H1 (cell line): ENCODE data around the gene ZXDC. TPM values are rescaled to one million over a fixed set of nuclear protein-coding genes. Genes with fewer than 3 reads are reported as not detected.
A peak's percentile ranks its signal among the peaks of the same experiment; 100 is the strongest.

Experiments used
- CTCF ChIA-PET: fragments of 300-600 bp; sonication (Branson Sonifier 250); formaldehyde crosslinking; loops from one replicate; lab custom pipeline; 2021; ENCODE audit not compliant: partially characterized antibody; lab: Charles Lee
- POLR2A ChIA-PET: fragments of 300-600 bp; sonication (Branson Sonifier 250); formaldehyde crosslinking; loops from one replicate; lab custom pipeline; 2021; ENCODE audit warnings: inconsistent platforms; ENCODE audit not compliant: partially characterized antibody; lab: Charles Lee
- DNase-seq, 2 experiments: peaks; one replicate each; pipeline versions ENCODE4 v3.0.0 to v3.0.0-alpha.2; 2010 to 2022; ENCODE audit warnings: low spot score in 2 of 2, low read depth in 1 of 2, mixed read lengths in 1 of 2
- FAIRE-seq: peaks from 2 replicates; lab custom pipeline; 2011; peaks lifted over from hg19 to GRCh38; lab: Jason Lieb, UNC
- H2AFZ ChIP-seq: 2 replicates; pipeline ENCODE4 v1.8.1; 2012; ENCODE audit warnings: low read length, inconsistent platforms
- H2AK5ac ChIP-seq: 2 replicates; pipeline ENCODE4 v1.6.1; 2013; ENCODE audit warnings: low read depth, low read length
- H2BK120ac ChIP-seq: replicated peaks from 2 replicates; pipeline ENCODE3; 2013; ENCODE audit warnings: low read depth, low read length, inconsistent platforms
- H2BK12ac ChIP-seq: 2 replicates; pipeline ENCODE4 v1.6.1; 2013; ENCODE audit warnings: low read depth, low read length
- H2BK15ac ChIP-seq: 2 replicates; pipeline ENCODE4 v1.6.1; 2013; ENCODE audit warnings: low read length
- H2BK20ac ChIP-seq: 2 replicates; pipeline ENCODE4 v1.6.1; 2013; ENCODE audit warnings: low read length
- H2BK5ac ChIP-seq: 2 replicates; pipeline ENCODE4 v1.6.1; 2013; ENCODE audit warnings: low read depth, low read length
- H3K14ac ChIP-seq: 2 replicates; pipeline ENCODE4 v1.6.1; 2013; ENCODE audit warnings: inconsistent platforms; ENCODE audit not compliant: insufficient read length
- H3K18ac ChIP-seq: 2 replicates; pipeline ENCODE4 v1.6.1; 2013; ENCODE audit warnings: low read length; ENCODE audit errors: extremely low read depth
- H3K23ac ChIP-seq: 2 replicates; pipeline ENCODE4 v1.6.1; 2013; ENCODE audit warnings: inconsistent platforms; ENCODE audit not compliant: insufficient read length
- H3K23me2 ChIP-seq: 2 replicates; pipeline ENCODE4 v1.6.1; 2013; ENCODE audit warnings: low read depth, low read length
- H3K27ac ChIP-seq: 2 replicates; pipeline ENCODE4 v1.6.1; 2011; ENCODE audit warnings: low read depth, low read length, inconsistent platforms
- H3K27me3 ChIP-seq, 4 experiments: replicated peaks in 1 of 4; 1 replicate in 1 of 4; 2 replicates in 3 of 4; pipeline versions ENCODE4 v1.6.1 to v1.8.1; 2011 to 2013; ENCODE audit warnings: low read length in 3 of 4, mild to moderate bottlenecking in 3 of 4, inconsistent platforms in 2 of 4, mixed read lengths in 2 of 4, moderate library complexity in 1 of 4; ENCODE audit not compliant: control insufficient read depth in 3 of 4, insufficient read depth in 3 of 4; ENCODE audit errors: extremely low read depth in 1 of 4
- H3K36me3 ChIP-seq, 4 experiments: 2 replicates each; pipeline versions ENCODE4 v1.6.1 to v1.8.1; 2011 to 2013; ENCODE audit warnings: mild to moderate bottlenecking in 4 of 4, low read length in 3 of 4, moderate library complexity in 2 of 4, control low read depth in 1 of 4, inconsistent platforms in 1 of 4; ENCODE audit not compliant: insufficient read depth in 4 of 4, control insufficient read depth in 2 of 4
- H3K4ac ChIP-seq: replicated peaks from 2 replicates; pipeline ENCODE3; 2013; ENCODE audit warnings: low read length, low read depth, mixed read lengths, inconsistent platforms; ENCODE audit not compliant: insufficient read length
- H3K4me1 ChIP-seq, 4 experiments: replicated peaks in 1 of 4; 1 replicate in 1 of 4; 2 replicates in 3 of 4; pipeline versions ENCODE4 v1.6.1 to v1.8.1; 2011 to 2013; ENCODE audit warnings: low read length in 3 of 4, inconsistent platforms in 2 of 4, mixed read lengths in 1 of 4; ENCODE audit not compliant: insufficient read depth in 4 of 4, control insufficient read depth in 3 of 4
- H3K4me2 ChIP-seq, 2 experiments: 2 replicates each; pipeline versions ENCODE4 v1.6.1 to v1.8.1; 2011 to 2013; ENCODE audit warnings: low read depth in 2 of 2, low read length in 2 of 2, control low read depth in 1 of 2, inconsistent platforms in 1 of 2, mild to moderate bottlenecking in 1 of 2; ENCODE audit not compliant: insufficient read depth in 1 of 2
- H3K4me3 ChIP-seq, 4 experiments: fragments of 200-600, 300-600 bp in 1 of 4; sonication (generic), shearing (Covaris generic), sonication (Bioruptor Twin) in 1 of 4; 2 replicates each; pipeline versions ENCODE4 v1.5.1 to v1.8.1; 2011 to 2016; ENCODE audit warnings: low read length in 4 of 4, low read depth in 3 of 4, control low read depth in 2 of 4, inconsistent platforms in 2 of 4, mild to moderate bottlenecking in 2 of 4, mixed read lengths in 1 of 4, moderate library complexity in 1 of 4; ENCODE audit not compliant: insufficient read depth in 2 of 4; ENCODE audit errors: extremely low read depth in 1 of 4
- H3K56ac ChIP-seq: replicated peaks from 2 replicates; pipeline ENCODE3; 2013; ENCODE audit warnings: low read depth, mild to moderate bottlenecking, mixed read lengths, low read length, inconsistent platforms; ENCODE audit not compliant: insufficient read length
- H3K79me1 ChIP-seq: 2 replicates; pipeline ENCODE4 v1.6.1; 2013; ENCODE audit warnings: low read depth, low read length, control low read depth
- H3K79me2 ChIP-seq, 2 experiments: 2 replicates each; pipeline versions ENCODE4 v1.6.1 to v1.8.1; 2012 to 2013; ENCODE audit warnings: low read length in 2 of 2, mild to moderate bottlenecking in 2 of 2, inconsistent platforms in 1 of 2; ENCODE audit not compliant: insufficient read depth in 2 of 2, control insufficient read depth in 1 of 2
- H3K9ac ChIP-seq, 4 experiments: replicated peaks in 1 of 4; 1 replicate in 1 of 4; 2 replicates in 3 of 4; pipeline versions ENCODE4 v1.6.1 to v1.8.1; 2011 to 2013; ENCODE audit warnings: low read depth in 3 of 4, low read length in 3 of 4, control low read depth in 2 of 4, mild to moderate bottlenecking in 2 of 4, moderate library complexity in 2 of 4, inconsistent platforms in 1 of 4; ENCODE audit errors: extremely low read depth in 1 of 4
- H3K9me3 ChIP-seq, 2 experiments: 2 replicates each; pipeline versions ENCODE4 v1.6.1 to v1.8.1; 2012 to 2013; ENCODE audit warnings: mild to moderate bottlenecking in 2 of 2, moderate library complexity in 2 of 2, control low read depth in 1 of 2, inconsistent platforms in 1 of 2, low read depth in 1 of 2, low read length in 1 of 2, mixed read lengths in 1 of 2; ENCODE audit not compliant: insufficient read depth in 2 of 2
- H4K20me1 ChIP-seq, 2 experiments: replicated peaks in 1 of 2; 2 replicates each; pipeline versions ENCODE3 to v1.8.1; 2011 to 2013; ENCODE audit warnings: inconsistent platforms in 2 of 2, low read length in 2 of 2, mild to moderate bottlenecking in 1 of 2; ENCODE audit not compliant: insufficient read depth in 2 of 2, control insufficient read depth in 1 of 2
- H4K5ac ChIP-seq: 2 replicates; pipeline ENCODE4 v1.6.1; 2013; ENCODE audit warnings: low read length, low read depth, mixed read lengths, inconsistent platforms; ENCODE audit not compliant: insufficient read length
- H4K8ac ChIP-seq: 2 replicates; pipeline ENCODE4 v1.8.0; 2013; ENCODE audit warnings: mild to moderate bottlenecking, moderate library complexity, low read length, inconsistent platforms; ENCODE audit not compliant: insufficient read depth; ENCODE audit errors: extremely low read depth
- H4K91ac ChIP-seq: replicated peaks from 2 replicates; pipeline ENCODE3; 2013; ENCODE audit warnings: low read length, mixed read lengths, inconsistent platforms; ENCODE audit not compliant: insufficient read length
- CHD1 ChIP-seq: IDR thresholded peaks from 2 replicates; pipeline ENCODE4 v1.6.1; 2012; ENCODE audit warnings: low read depth, low read length, improper control_type of control experiment
- CREB1 ChIP-seq: IDR thresholded peaks from 2 replicates; pipeline ENCODE4 v1.6.1; 2012; ENCODE audit warnings: inconsistent platforms
- FOSL1 ChIP-seq: IDR thresholded peaks from 2 replicates; pipeline ENCODE4 v1.6.1; 2011; ENCODE audit warnings: mild to moderate bottlenecking, low read depth, low read length, moderate library complexity; ENCODE audit not compliant: insufficient read depth
- JUN ChIP-seq: IDR thresholded peaks from 2 replicates; pipeline ENCODE4 v1.6.1; 2011; ENCODE audit warnings: low read depth, mild to moderate bottlenecking, improper control_type of control experiment, low read length
- KDM4A ChIP-seq: IDR thresholded peaks from one replicate; pipeline ENCODE4 v1.7.1; 2012; ENCODE audit warnings: low read depth, mild to moderate bottlenecking, moderate library complexity, low read length, inconsistent platforms; ENCODE audit not compliant: severe bottlenecking
- SIRT6 ChIP-seq: IDR thresholded peaks from one replicate; pipeline ENCODE4 v1.7.1; 2012; ENCODE audit warnings: low read length, inconsistent platforms
- TAF1 ChIP-seq: IDR thresholded peaks from 2 replicates; pipeline ENCODE4 v1.6.1; 2011; ENCODE audit warnings: mild to moderate bottlenecking, low read depth, low read length
- TBP ChIP-seq: IDR thresholded peaks from 2 replicates; pipeline ENCODE4 v1.6.1; 2011; ENCODE audit warnings: low read depth, low read length, improper control_type of control experiment
- WGBS, 2 experiments: shearing (Covaris generic) in 1 of 2; methylation state at CpG; one replicate each; pipeline versions ENCODE4 v1.1.6 to v1.1.7; 2013 to 2015; ENCODE audit warnings: low lambda C conversion rate in 2 of 2, mixed read lengths in 2 of 2, inconsistent platforms in 1 of 2, low coverage in 1 of 2, missing lambda C conversion rate in 1 of 2; ENCODE audit not compliant: insufficient replicate concordance in 2 of 2, insufficient coverage in 1 of 2, insufficient read length in 1 of 2; ENCODE audit errors: extremely low coverage in 1 of 2, missing lambda C conversion rate in 1 of 2; 5-methylcytosine and 5-hydroxymethylcytosine counted together
- polyA plus RNA-seq, 7 experiments: library from polyadenylated mRNA; depleted of rRNA in 3 of 7; stranded (reverse) in 5 of 7; unstranded in 2 of 7; fragments of >200 nt in 5 of 7; fragments of 200-250 nt in 2 of 7; gene quantifications; 1 replicate in 5 of 7; 2 replicates in 1 of 7; 4 replicates in 1 of 7; pipeline versions ENCODE4 v1.2.1 to v1.2.3, GENCODE V29; 2011 to 2013; ENCODE audit warnings: missing spikeins in 2 of 7, mixed read lengths in 2 of 7
- total RNA-seq: library from RNA; stranded (reverse); fragmentation: NEBNext Ultra II Directional; extraction: Animal tissue kit (Norgen Biotek cat#: 25700); gene quantifications from 2 replicates; pipeline ENCODE4 v1.2.1, GENCODE V29; 2021
- TF ChIP-seq, protein P1 (sequence below): IDR thresholded peaks from 2 replicates; pipeline ENCODE4 v1.6.1; 2012; ENCODE audit warnings: inconsistent platforms
- TF ChIP-seq, protein P2 (sequence below): IDR thresholded peaks from 2 replicates; pipeline ENCODE4 v1.6.1; 2011; ENCODE audit warnings: low read depth, mild to moderate bottlenecking, low read length; ENCODE audit not compliant: insufficient read depth

Gene ZXDC
- total and polyA plus RNA-seq, 2 of the 8 experiments (the other 6 are each of a cell fraction or from before 2014, with no cell fraction given) = 12.7 to 24.3 TPM

DNA sequence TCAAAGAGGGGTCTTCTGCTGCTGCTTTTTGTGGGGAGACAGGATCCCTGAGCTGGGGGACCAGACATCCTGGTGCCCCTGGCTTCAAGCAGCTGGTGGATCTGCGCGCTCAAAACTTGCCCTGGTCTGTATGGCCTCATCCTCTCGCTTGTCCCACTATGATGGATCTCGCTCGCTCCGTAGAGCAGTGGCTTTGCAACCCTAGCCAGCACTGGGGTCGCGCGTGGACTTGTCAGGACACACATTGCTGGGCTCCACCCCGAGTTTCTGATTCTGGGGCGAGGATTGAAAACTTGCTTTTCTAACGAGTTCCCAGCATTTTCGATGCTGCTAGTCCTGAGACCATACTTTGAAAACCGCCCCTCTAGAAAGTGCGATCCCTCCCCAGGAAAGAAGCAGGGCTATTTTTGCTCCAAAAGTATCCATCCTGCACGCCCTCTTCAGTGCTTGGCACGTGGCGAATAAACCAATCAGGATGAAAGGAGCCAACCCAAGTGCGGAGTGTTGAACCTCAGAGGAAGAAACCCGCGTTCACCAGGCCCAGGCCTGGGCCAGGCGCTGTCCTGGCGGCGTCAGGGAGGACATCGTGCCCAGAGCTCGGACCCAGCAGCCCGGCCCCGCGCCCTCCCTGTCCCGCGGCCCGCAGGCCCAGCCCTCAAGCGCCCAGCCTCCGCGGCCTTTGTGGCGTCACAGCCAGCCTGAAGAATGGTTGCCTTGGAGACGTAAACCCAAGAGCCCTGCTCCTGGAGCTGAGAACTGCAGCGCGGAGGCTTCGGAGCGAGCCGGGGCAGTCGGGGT is 81.3 kb downstream of the ZXDC start, which contains the start of gene CFAP100:
Gene CFAP100 (plus strand): TSS at position 731 of the 798 bp plus-strand sequence. CDS start 1,092 bp downstream, outside the sequence.
- Histone ChIP-seq H4K5ac (no peak within 1 kb of the TSS), H3K18ac (peak within 1 kb of the TSS; percentile 38), H2BK5ac (no peak within 1 kb of the TSS), H3K23ac (no peak within 1 kb of the TSS), H2AK5ac (0 out of 2 replicates have a peak within 1 kb of the TSS, but pooled peaks have one; percentile 69), H3K36me3 (no peaks in the 10 kb centered on the region), H4K91ac (peak within 1 kb of the TSS; percentile 22), H2AFZ (peak within 1 kb of the TSS; percentile 57; the same call in 1 of the 2 replicates), H3K9me3 (no peaks in the 10 kb centered on the region), H2BK20ac (no peak within 1 kb of the TSS), H4K20me1 (no peaks in the 10 kb centered on the region), H3K14ac (no peak within 1 kb of the TSS), H3K27ac (no peak within 1 kb of the TSS), H3K79me2 (no peaks in the 10 kb centered on the region), H3K27me3 (peaks cover 9 to 37% (median 31%) of the 10 kb centered on the region in 4 experiments), H3K4me3 (peak within 1 kb of the TSS; percentile 5 to 58 (median 30); a peak in 6 of 8 replicates), H2BK12ac (peak within 1 kb of the TSS; percentile 63), H3K9ac (no peak within 1 kb of the TSS), H3K56ac (no peak within 1 kb of the TSS), H2BK15ac (0 out of 2 replicates have a peak within 1 kb of the TSS, but pooled peaks have one; percentile 53), H2BK120ac (peak within 1 kb of the TSS; percentile 47), H3K79me1 (no peaks in the 10 kb centered on the region), H3K4me2 (peak within 1 kb of the TSS; percentile 63 to 81), H3K23me2 (peaks cover 6% of the 10 kb centered on the region; the same call in 1 of the 2 replicates), H3K4me1 (peaks cover 0 to 12% (median 4%) of the 10 kb centered on the region in 4 experiments; a peak in 4 of 7 replicates), H3K4ac (peak within 1 kb of the TSS; percentile 21), H4K8ac (peak within 1 kb of the TSS; percentile 88; the same call in 1 of the 2 replicates)
- CTCF ChIA-PET = interaction anchor here (1.0 to 3.1 kb wide), 8 partner anchors 15 to 261 kb away, joined by 3 to 11 read pairs (median 4); no protein-coding TSS in a partner anchor
- no peak for FAIRE-seq
- DNase-seq = peak; percentile 36 to 85
- 40% methylated on average over 37 of the region's 43 CpGs; no CpG with 5 or more reads in 1 of the 2 experiments for WGBS, 2 experiments
- POLR2A ChIA-PET = interaction anchor here (0.9 to 2.3 kb wide), 3 partner anchors 10 to 127 kb away, joined by 3 to 7 read pairs (median 3); no protein-coding TSS in a partner anchor
- TF ChIP-seq, protein P1, sequence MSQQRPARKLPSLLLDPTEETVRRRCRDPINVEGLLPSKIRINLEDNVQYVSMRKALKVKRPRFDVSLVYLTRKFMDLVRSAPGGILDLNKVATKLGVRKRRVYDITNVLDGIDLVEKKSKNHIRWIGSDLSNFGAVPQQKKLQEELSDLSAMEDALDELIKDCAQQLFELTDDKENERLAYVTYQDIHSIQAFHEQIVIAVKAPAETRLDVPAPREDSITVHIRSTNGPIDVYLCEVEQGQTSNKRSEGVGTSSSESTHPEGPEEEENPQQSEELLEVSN = peak; percentile 87
- TF ChIP-seq CREB1 = peak; percentile 65
- TF ChIP-seq JUN = no peak
- TF ChIP-seq, protein P2, sequence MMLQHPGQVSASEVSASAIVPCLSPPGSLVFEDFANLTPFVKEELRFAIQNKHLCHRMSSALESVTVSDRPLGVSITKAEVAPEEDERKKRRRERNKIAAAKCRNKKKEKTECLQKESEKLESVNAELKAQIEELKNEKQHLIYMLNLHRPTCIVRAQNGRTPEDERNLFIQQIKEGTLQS = no peak
- TF ChIP-seq TAF1 = no peak
- TF ChIP-seq KDM4A = peak; percentile 30
- no peak for TF ChIP-seq FOSL1
- TF ChIP-seq TBP = peak; percentile 95
- no peak for TF ChIP-seq CHD1
- no peak for TF ChIP-seq SIRT6
